Stimulated activated CD8-positive, alpha-beta memory T cell treated with anti-CD3 and anti-CD28 coated beads, Interleukin-7, amount 100 ng/mL, for 24 hours (primary cell): ENCODE measurements around the gene RGS3.

ENCODE experiments used
- DNase-seq: peaks from one replicate; pipeline ENCODE4 v3.0.0-alpha.2; 2020; ENCODE audit warnings: low read depth

RGS3 gene

GRCh38 chr9:113511856-113512761, 48.6 kb downstream of the RGS3 start:
- DNase-seq: peak; percentile 56

- DNase-seq: no peak
Measured at GRCh38 chr9:113513111-113513510, 49.6 kb downstream of the RGS3 start.

GRCh38 chr9:113513536-113513935, 50.0 kb downstream of the RGS3 start:
- DNase-seq: no peak

GRCh38 chr9:113514061-113514460, 50.5 kb downstream of the RGS3 start:
- DNase-seq: no peak

- DNase-seq: no peak
Measured at GRCh38 chr9:113514748-113515147, 51.2 kb downstream of the RGS3 start.

GRCh38 chr9:113515862-113516261, 52.3 kb downstream of the RGS3 start:
- DNase-seq: no peak

GRCh38 chr9:113516840-113517577, 53.5 kb downstream of the RGS3 start:
- peak; percentile 44 for DNase-seq

- no peak for DNase-seq
Measured at GRCh38 chr9:113519426-113520108, 56.0 kb downstream of the RGS3 start.

GRCh38 chr9:113520109-113520642, 56.6 kb downstream of the RGS3 start:
- no peak for DNase-seq

- no peak for DNase-seq
Measured at GRCh38 chr9:113521693-113522255, 58.2 kb downstream of the RGS3 start.

- no peak for DNase-seq
Measured at GRCh38 chr9:113522419-113522818, 58.9 kb downstream of the RGS3 start.

- DNase-seq: no peak
Measured at GRCh38 chr9:113522858-113523257, 59.3 kb downstream of the RGS3 start.

GRCh38 chr9:113523421-113524141, 60.1 kb downstream of the RGS3 start:
- peak; percentile 61 for DNase-seq

- DNase-seq: no peak
Measured at GRCh38 chr9:113524468-113524867, 60.9 kb downstream of the RGS3 start.

GRCh38 chr9:113525205-113525604, 61.7 kb downstream of the RGS3 start:
- DNase-seq: no peak

GRCh38 chr9:113525831-113526230, 62.3 kb downstream of the RGS3 start:
- DNase-seq: no peak

- DNase-seq: no peak
Measured at GRCh38 chr9:113526231-113526746, 62.8 kb downstream of the RGS3 start.

- no peak for DNase-seq
Measured at GRCh38 chr9:113526841-113527240, 63.3 kb downstream of the RGS3 start.

GRCh38 chr9:113528088-113528487, 64.6 kb downstream of the RGS3 start:
- DNase-seq: no peak

GRCh38 chr9:113528811-113529210, 65.3 kb downstream of the RGS3 start:
- no peak for DNase-seq
